Measurements from ENCODE around the gene KIFBP. TPM values are rescaled to one million over a fixed set of nuclear protein-coding genes. Genes with fewer than 3 reads are reported as not detected.
A peak's percentile ranks its signal among the peaks of the same experiment; 100 is the strongest.

KIFBP gene
- total RNA-seq, 2 experiments from 2014 or later: 16.4 to 18.3 TPM

DNA sequence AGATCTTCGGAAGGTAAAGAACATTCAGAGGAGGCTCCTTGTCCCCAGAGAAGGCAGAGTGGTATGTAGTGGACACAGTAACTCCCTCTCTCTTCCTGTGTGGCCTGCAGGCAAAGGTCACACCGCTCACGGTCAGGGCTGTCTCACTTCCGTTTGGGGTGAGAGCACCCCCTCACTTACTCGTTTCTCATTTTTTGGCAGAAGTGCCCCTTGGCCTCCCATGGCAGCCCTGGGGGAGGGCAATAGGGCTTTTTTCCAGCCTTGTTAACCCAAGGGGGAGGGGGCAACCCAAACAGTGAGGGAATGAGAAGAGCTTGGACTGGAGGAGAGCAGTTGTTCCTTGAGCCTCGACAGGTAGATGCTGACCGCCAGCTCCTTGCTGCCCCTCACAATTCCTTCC, 67.5 kb downstream of the KIFBP start:
- no peak for DNase-seq
- H3K4me1 Mint-ChIP-seq: peaks cover 58% of the 10 kb centered on the region
- H3K9me3 Mint-ChIP-seq: no peaks in the 10 kb centered on the region
- H3K4me3 Mint-ChIP-seq: no peak overlapping the region
- no peaks in the 10 kb centered on the region for H3K36me3 Mint-ChIP-seq (ENCODE audit: low read depth)
- ChIA-PET CTCF (no interaction called here), POLR2A (interaction anchor here (0.8 to 9.0 kb wide), 5 partner anchors 9 to 35 kb away, joined by 3 to 74 read pairs (median 7); partner anchors contain the start of gene SRGN)
- H3K27me3 Mint-ChIP-seq: no peaks in the 10 kb centered on the region
- peak overlapping the region; percentile 49 for H3K27ac Mint-ChIP-seq

DNA sequence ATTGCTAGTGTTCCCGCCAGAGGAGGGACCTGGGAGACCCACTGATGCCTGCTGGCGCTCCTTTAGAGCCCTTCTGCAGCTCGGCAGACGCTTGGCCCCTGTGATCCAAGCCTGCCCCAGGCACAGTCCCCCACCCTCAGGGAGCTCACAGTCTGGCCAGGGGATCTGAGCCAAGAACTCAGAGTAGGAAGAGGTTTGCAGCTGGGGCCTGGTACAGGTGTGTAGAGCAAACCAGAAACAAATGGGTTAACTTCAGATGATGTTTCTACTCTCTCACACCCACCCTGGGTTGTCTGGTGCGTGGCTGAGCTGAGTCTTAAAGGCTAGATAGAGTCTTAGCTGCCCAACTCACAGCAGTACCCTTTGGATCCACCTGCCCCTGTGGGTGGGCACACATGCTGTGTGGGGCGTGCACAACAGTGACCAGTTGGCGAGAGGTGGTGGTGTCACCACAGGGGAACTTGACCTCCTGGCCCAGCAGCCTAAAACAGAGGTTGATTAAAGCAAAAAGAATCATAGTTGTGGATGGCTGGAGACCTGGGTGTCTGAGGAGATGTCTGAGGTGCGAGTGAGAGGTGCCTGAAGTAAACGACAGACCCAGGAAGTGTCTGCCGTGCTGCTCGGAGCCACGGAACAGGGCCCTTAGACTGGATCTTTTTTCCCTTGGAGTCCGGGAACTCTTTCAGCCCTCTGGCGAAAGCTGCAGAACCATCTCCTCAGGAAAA, 68.1 kb downstream of the KIFBP start:
- H3K4me1 Mint-ChIP-seq: peaks cover 58% of the 10 kb centered on the region
- ChIA-PET CTCF (no interaction called here), POLR2A (interaction anchor here (0.9 to 9.0 kb wide), 6 partner anchors 11 to 350 kb away, joined by 3 to 74 read pairs (median 6); partner anchors contain the start of gene SRGN)
- no peaks in the 10 kb centered on the region for H3K36me3 Mint-ChIP-seq (ENCODE audit: low read depth)
- no peaks in the 10 kb centered on the region for H3K27me3 Mint-ChIP-seq
- no peak for DNase-seq
- H3K9me3 Mint-ChIP-seq: no peaks in the 10 kb centered on the region
- H3K27ac Mint-ChIP-seq: peak overlapping the region; percentile 49
- H3K4me3 Mint-ChIP-seq: no peak overlapping the region

- Mint-ChIP-seq H3K27ac (peak overlapping the region; percentile 76), H3K27me3 (no peaks in the 10 kb centered on the region), H3K36me3 (ENCODE audit: low read depth) (no peaks in the 10 kb centered on the region), H3K9me3 (no peaks in the 10 kb centered on the region), H3K4me1 (peaks cover 61% of the 10 kb centered on the region), H3K4me3 (no peak overlapping the region)
- no peak for DNase-seq
- ChIA-PET CTCF (no interaction called here), POLR2A (interaction anchor here (0.9 to 9.0 kb wide), 5 partner anchors 12 to 349 kb away, joined by 3 to 74 read pairs (median 4); partner anchors contain the start of gene SRGN)
Observed at GRCh38 chr10:69057261-69057950, 68.8 kb downstream of the KIFBP start.

- no peak overlapping the region for H3K4me3 Mint-ChIP-seq
- peak overlapping the region; percentile 76 for H3K27ac Mint-ChIP-seq
- POLR2A ChIA-PET: interaction anchor here (0.9 to 9.0 kb wide), 4 partner anchors 12 to 348 kb away, joined by 3 to 74 read pairs (median 5); partner anchors contain the start of gene SRGN
Observed at GRCh38 chr10:69057951-69058297, 69.3 kb downstream of the KIFBP start.

DNA sequence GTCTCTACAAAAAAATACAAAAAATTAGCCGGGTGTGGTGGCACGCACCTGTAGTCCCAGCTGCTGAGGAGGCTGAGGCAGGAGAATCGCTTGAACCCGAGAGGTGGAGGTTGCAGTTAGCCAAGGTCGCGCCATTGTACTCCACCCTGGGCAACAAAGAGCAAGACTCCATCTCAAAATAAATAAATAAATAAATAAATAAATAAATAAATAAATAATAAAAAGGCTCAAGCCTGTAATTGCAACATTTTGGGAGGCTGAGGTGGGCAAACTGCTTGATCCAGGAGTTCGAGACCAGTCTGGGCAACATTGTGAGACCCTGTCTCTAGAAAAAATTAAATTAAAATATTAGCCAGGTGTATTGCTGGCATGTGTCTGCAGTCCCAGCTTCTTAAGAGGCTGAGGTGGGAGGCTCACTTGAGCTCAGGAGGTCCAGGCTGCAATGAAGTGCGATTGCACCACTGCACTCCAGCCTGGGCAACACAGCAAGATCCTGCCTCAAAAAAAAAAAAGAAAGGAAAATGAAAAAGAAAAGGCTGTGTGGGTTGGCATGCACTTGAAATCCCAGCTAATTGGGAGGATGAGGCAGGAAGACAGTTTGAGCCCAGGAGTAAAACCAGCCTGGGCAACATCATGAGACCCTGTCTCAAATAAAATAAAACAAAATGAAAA, 71.7 kb downstream of the KIFBP start:
- ChIA-PET POLR2A (interaction anchor here (9.0 kb wide), 1 partner anchor 15 kb away, joined by 74 read pairs; no protein-coding TSS in a partner anchor), CTCF (interaction anchor here (0.7 kb wide), 2 partner anchors 21 to 54 kb away, joined by 3 read pairs; no protein-coding TSS in a partner anchor)
- H3K9me3 Mint-ChIP-seq: no peaks in the 10 kb centered on the region
- H3K27me3 Mint-ChIP-seq: no peaks in the 10 kb centered on the region
- H3K4me3 Mint-ChIP-seq: no peak overlapping the region
- H3K4me1 Mint-ChIP-seq: peaks cover 66% of the 10 kb centered on the region
- no peaks in the 10 kb centered on the region for H3K36me3 Mint-ChIP-seq (ENCODE audit: low read depth)
- H3K27ac Mint-ChIP-seq: no peak overlapping the region
- DNase-seq: no peak

More at GRCh38 chr10:69057951-69058297, 69.3 kb downstream of the KIFBP start:
- CTCF ChIA-PET: no interaction called here
- no peaks in the 10 kb centered on the region for H3K27me3 Mint-ChIP-seq
- no peaks in the 10 kb centered on the region for H3K9me3 Mint-ChIP-seq
- H3K4me1 Mint-ChIP-seq: peaks cover 60% of the 10 kb centered on the region
- H3K36me3 Mint-ChIP-seq (ENCODE audit: low read depth): no peaks in the 10 kb centered on the region
- no peak for DNase-seq

GRCh38 chr10:69061305-69062161, 72.9 kb downstream of the KIFBP start:
- CTCF ChIA-PET: interaction anchor here (0.7 to 1.5 kb wide), 5 partner anchors 13 to 32 kb away, joined by 3 to 5 read pairs (median 3); no protein-coding TSS in a partner anchor
- Mint-ChIP-seq H3K9me3 (no peaks in the 10 kb centered on the region), H3K4me3 (peak overlapping the region; percentile 49), H3K36me3 (ENCODE audit: low read depth) (peaks cover 3% of the 10 kb centered on the region), H3K4me1 (peaks cover 64% of the 10 kb centered on the region), H3K27me3 (no peaks in the 10 kb centered on the region), H3K27ac (peak overlapping the region; percentile 59)
- POLR2A ChIA-PET: interaction anchor here (0.7 to 9.0 kb wide), 6 partner anchors 16 to 34 kb away, joined by 3 to 74 read pairs (median 10); partner anchors contain the start of gene SRGN
- peak; percentile 53 for DNase-seq

DNA sequence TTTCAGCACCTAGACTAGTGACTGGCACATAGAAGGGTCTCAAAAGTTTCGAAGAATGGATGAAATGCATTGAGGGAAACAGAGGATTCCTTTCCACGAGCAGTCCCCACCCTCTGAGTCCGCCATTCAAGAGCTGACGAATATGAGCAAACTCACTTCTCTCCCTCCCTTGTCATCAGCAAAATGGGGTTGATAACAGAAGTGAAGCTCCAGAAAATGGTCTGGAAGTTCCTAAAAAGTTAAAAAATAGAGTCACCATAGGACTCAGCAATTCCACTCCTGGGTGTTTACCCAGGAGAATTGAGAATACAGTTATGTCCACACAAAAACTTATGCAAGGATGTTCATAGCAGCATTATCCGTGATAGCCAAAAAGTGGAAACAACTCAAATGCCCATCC, 74.3 kb downstream of the KIFBP start:
- CTCF ChIA-PET: interaction anchor here (1.0 to 1.5 kb wide), 3 partner anchors 14 to 31 kb away, joined by 3 to 5 read pairs (median 3); no protein-coding TSS in a partner anchor
- no peaks in the 10 kb centered on the region for H3K9me3 Mint-ChIP-seq
- no peak overlapping the region for H3K27ac Mint-ChIP-seq
- peaks cover 3% of the 10 kb centered on the region for H3K36me3 Mint-ChIP-seq (ENCODE audit: low read depth)
- no peak overlapping the region for H3K4me3 Mint-ChIP-seq
- H3K27me3 Mint-ChIP-seq: no peaks in the 10 kb centered on the region
- no peak for DNase-seq
- H3K4me1 Mint-ChIP-seq: peaks cover 50% of the 10 kb centered on the region
- POLR2A ChIA-PET: interaction anchor here (0.8 to 2.2 kb wide), 6 partner anchors 15 to 62 kb away, joined by 3 to 17 read pairs (median 6); partner anchors contain the start of gene SRGN

DNA sequence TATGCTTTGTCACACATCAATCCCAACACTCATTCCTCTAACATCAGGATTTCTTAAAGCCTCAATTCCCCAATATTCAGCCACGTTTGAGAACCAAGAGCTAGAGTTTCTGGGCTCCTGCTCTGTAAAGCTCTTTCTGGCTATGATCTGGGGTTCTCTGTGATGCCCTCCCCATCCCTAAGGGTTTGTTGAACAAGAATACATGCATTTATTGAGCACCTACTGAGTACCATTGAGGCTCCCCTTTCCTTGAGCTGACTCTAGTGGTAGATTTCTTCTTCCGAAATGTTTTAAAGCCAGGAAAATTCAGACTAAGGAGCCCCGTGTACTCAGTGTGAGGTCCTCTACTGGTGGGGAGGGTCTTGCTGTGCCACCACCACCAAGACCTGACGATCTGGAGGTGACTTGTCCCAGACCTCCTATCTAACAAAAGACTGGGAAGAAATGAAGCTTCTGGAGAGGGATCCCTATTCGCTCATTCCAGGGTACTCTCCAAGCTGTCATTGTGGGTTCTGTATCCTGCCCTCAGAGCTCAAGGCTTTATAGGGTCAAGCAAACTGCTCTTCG, 76.2 kb downstream of the KIFBP start:
- no peaks in the 10 kb centered on the region for H3K9me3 Mint-ChIP-seq

GRCh38 chr10:69065406-69066361, 77.1 kb downstream of the KIFBP start:
- peaks cover 45% of the 10 kb centered on the region for H3K4me1 Mint-ChIP-seq
- H3K27ac Mint-ChIP-seq: peak overlapping the region; percentile 55
- peak; percentile 24 for DNase-seq
- POLR2A ChIA-PET: interaction anchor here (0.9 to 3.4 kb wide), 7 partner anchors 10 to 24 kb away, joined by 3 to 25 read pairs (median 4); partner anchors contain the start of gene SRGN
- no peaks in the 10 kb centered on the region for H3K9me3 Mint-ChIP-seq
- H3K4me3 Mint-ChIP-seq: no peak overlapping the region
- peaks cover 3% of the 10 kb centered on the region for H3K36me3 Mint-ChIP-seq (ENCODE audit: low read depth)
- H3K27me3 Mint-ChIP-seq: no peaks in the 10 kb centered on the region
- CTCF ChIA-PET: interaction anchor here (0.8 to 1.9 kb wide), 4 partner anchors 14 to 29 kb away, joined by 3 to 8 read pairs (median 4); partner anchors contain the start of gene SRGN

More for the DNA sequence above, 76.2 kb downstream of the KIFBP start:
- no peak overlapping the region for H3K4me3 Mint-ChIP-seq
- CTCF ChIA-PET: interaction anchor here (1.1 kb wide), 1 partner anchor 23 kb away, joined by 4 read pairs; the partner anchor contains the start of gene SRGN
- peaks cover 45% of the 10 kb centered on the region for H3K4me1 Mint-ChIP-seq
- peaks cover 3% of the 10 kb centered on the region for H3K36me3 Mint-ChIP-seq (ENCODE audit: low read depth)
- no peak overlapping the region for H3K27ac Mint-ChIP-seq
- POLR2A ChIA-PET: interaction anchor here (0.9 to 3.4 kb wide), 6 partner anchors 9 to 26 kb away, joined by 3 to 25 read pairs (median 4); partner anchors contain the start of gene SRGN
- DNase-seq: no peak
- H3K27me3 Mint-ChIP-seq: no peaks in the 10 kb centered on the region
